ENCODE data around the gene PCNX2.

DNA sequence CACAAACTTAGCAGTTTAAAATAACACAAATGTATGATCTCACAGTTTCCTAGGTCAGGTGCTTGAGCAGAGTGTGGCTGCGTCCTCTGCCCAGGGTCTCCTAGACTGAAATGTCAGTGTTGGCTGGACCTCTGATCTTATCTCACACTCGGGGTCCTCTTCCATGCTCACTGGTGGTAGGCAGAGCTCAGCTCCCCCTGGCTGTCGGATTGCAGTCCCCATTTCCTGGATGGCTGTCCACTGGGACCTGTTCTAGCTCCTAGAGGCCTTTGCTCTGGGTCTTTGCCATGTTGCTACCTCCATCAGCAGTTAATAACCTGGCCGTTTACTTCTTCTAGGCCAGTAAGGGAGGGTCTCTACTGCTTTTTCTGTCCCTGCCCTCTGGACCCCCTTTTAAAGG is 107.5 kb downstream of the PCNX2 start:
- TF ChIP-seq, protein P1, sequence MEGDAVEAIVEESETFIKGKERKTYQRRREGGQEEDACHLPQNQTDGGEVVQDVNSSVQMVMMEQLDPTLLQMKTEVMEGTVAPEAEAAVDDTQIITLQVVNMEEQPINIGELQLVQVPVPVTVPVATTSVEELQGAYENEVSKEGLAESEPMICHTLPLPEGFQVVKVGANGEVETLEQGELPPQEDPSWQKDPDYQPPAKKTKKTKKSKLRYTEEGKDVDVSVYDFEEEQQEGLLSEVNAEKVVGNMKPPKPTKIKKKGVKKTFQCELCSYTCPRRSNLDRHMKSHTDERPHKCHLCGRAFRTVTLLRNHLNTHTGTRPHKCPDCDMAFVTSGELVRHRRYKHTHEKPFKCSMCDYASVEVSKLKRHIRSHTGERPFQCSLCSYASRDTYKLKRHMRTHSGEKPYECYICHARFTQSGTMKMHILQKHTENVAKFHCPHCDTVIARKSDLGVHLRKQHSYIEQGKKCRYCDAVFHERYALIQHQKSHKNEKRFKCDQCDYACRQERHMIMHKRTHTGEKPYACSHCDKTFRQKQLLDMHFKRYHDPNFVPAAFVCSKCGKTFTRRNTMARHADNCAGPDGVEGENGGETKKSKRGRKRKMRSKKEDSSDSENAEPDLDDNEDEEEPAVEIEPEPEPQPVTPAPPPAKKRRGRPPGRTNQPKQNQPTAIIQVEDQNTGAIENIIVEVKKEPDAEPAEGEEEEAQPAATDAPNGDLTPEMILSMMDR (conservative IDR thresholded peaks at IDR 0.05; ENCODE audit: low read depth in 2 of 2) = peak in 1 of 2 experiments; percentile 60; a peak in 3 of 4 replicates
- no peak for TF ChIP-seq CREB1 (CRISPR knock-in tag; IDR thresholded peaks at IDR 0.05; ENCODE audit: low read depth)
- TF ChIP-seq POLR2AphosphoS5 (IDR thresholded peaks at IDR 0.05; ENCODE audit: low read depth) = no peak
- TF ChIP-seq, protein P2, sequence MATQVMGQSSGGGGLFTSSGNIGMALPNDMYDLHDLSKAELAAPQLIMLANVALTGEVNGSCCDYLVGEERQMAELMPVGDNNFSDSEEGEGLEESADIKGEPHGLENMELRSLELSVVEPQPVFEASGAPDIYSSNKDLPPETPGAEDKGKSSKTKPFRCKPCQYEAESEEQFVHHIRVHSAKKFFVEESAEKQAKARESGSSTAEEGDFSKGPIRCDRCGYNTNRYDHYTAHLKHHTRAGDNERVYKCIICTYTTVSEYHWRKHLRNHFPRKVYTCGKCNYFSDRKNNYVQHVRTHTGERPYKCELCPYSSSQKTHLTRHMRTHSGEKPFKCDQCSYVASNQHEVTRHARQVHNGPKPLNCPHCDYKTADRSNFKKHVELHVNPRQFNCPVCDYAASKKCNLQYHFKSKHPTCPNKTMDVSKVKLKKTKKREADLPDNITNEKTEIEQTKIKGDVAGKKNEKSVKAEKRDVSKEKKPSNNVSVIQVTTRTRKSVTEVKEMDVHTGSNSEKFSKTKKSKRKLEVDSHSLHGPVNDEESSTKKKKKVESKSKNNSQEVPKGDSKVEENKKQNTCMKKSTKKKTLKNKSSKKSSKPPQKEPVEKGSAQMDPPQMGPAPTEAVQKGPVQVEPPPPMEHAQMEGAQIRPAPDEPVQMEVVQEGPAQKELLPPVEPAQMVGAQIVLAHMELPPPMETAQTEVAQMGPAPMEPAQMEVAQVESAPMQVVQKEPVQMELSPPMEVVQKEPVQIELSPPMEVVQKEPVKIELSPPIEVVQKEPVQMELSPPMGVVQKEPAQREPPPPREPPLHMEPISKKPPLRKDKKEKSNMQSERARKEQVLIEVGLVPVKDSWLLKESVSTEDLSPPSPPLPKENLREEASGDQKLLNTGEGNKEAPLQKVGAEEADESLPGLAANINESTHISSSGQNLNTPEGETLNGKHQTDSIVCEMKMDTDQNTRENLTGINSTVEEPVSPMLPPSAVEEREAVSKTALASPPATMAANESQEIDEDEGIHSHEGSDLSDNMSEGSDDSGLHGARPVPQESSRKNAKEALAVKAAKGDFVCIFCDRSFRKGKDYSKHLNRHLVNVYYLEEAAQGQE (IDR thresholded peaks at IDR 0.05; ENCODE audit: unreplicated experiment) = no peak
- TF ChIP-seq EZH2 (IDR thresholded peaks at IDR 0.05; ENCODE audit: low read depth, unreplicated experiment) = no peak
- no peak for TF ChIP-seq NANOG (IDR thresholded peaks at IDR 0.05; ENCODE audit: borderline replicate concordance)
- TF ChIP-seq EZH2phosphoT487 (IDR thresholded peaks at IDR 0.05; ENCODE audit: unreplicated experiment) = no peak
- TF ChIP-seq, protein P3, sequence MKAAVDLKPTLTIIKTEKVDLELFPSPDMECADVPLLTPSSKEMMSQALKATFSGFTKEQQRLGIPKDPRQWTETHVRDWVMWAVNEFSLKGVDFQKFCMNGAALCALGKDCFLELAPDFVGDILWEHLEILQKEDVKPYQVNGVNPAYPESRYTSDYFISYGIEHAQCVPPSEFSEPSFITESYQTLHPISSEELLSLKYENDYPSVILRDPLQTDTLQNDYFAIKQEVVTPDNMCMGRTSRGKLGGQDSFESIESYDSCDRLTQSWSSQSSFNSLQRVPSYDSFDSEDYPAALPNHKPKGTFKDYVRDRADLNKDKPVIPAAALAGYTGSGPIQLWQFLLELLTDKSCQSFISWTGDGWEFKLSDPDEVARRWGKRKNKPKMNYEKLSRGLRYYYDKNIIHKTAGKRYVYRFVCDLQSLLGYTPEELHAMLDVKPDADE (IDR thresholded peaks at IDR 0.05) = no peak
- no peak for TF ChIP-seq ZNF114 (CRISPR knock-in tag; IDR thresholded peaks at IDR 0.05)
- TF ChIP-seq JUNB (IDR thresholded peaks at IDR 0.05; ENCODE audit: unreplicated experiment) = no peak
- TF ChIP-seq ZNF462 (CRISPR knock-in tag; IDR thresholded peaks at IDR 0.05) = no peak
- TF ChIP-seq ZNF331 (CRISPR knock-in tag; IDR thresholded peaks at IDR 0.05; ENCODE audit: low read depth) = no peak
